Measurements from ENCODE around the gene PTPRN2.
A peak's percentile ranks its signal among the peaks of the same experiment; 100 is the strongest.

The PTPRN2 gene

GRCh38 chr7:157811946-157812345 is 775.7 kb downstream of the PTPRN2 start:
- Histone ChIP-seq H3K23ac (ENCODE audit: low read length) (no peak overlapping the region), H2BK15ac (replicated peaks; ENCODE audit: low read depth) (no peak overlapping the region), H3K27me3 (ENCODE audit: insufficient read depth, low read length, poor library complexity) (no peaks in the 10 kb centered on the region), H3K36me3 (ENCODE audit: control insufficient read depth, insufficient read depth, low read length) (no peaks in the 10 kb centered on the region), H4K5ac (ENCODE audit: low read length) (no peak overlapping the region), H3K4me3 (ENCODE audit: low read length) (no peak overlapping the region), H3K18ac (ENCODE audit: low read length) (no peak overlapping the region), H3K4ac (ENCODE audit: low read depth, low read length) (no peak overlapping the region), H3K27ac (ENCODE audit: low read depth, low read length) (no peak overlapping the region), H3K79me2 (ENCODE audit: control insufficient read depth, insufficient read depth, low read length) (no peaks in the 10 kb centered on the region), H3K9ac (ENCODE audit: low read length) (no peak overlapping the region), H3K56ac (ENCODE audit: low read length) (no peak overlapping the region), H2BK5ac (ENCODE audit: low read length) (no peak overlapping the region), H3K4me1 (ENCODE audit: control insufficient read depth, low read depth, low read length) (no peaks in the 10 kb centered on the region), H2AK5ac (ENCODE audit: low read length) (no peak overlapping the region), H3K4me2 (ENCODE audit: low read length) (no peak overlapping the region), H2BK120ac (ENCODE audit: low read depth, low read length) (no peak overlapping the region), H3K79me1 (ENCODE audit: low read length) (no peaks in the 10 kb centered on the region), H4K8ac (ENCODE audit: low read depth, low read length) (no peak overlapping the region)
- WGBS (ENCODE audit: extremely low coverage, insufficient coverage, low lambda C conversion rate), result no CpG with 5 or more reads among the region's 16 CpGs
- no peak for DNase-seq

DNA sequence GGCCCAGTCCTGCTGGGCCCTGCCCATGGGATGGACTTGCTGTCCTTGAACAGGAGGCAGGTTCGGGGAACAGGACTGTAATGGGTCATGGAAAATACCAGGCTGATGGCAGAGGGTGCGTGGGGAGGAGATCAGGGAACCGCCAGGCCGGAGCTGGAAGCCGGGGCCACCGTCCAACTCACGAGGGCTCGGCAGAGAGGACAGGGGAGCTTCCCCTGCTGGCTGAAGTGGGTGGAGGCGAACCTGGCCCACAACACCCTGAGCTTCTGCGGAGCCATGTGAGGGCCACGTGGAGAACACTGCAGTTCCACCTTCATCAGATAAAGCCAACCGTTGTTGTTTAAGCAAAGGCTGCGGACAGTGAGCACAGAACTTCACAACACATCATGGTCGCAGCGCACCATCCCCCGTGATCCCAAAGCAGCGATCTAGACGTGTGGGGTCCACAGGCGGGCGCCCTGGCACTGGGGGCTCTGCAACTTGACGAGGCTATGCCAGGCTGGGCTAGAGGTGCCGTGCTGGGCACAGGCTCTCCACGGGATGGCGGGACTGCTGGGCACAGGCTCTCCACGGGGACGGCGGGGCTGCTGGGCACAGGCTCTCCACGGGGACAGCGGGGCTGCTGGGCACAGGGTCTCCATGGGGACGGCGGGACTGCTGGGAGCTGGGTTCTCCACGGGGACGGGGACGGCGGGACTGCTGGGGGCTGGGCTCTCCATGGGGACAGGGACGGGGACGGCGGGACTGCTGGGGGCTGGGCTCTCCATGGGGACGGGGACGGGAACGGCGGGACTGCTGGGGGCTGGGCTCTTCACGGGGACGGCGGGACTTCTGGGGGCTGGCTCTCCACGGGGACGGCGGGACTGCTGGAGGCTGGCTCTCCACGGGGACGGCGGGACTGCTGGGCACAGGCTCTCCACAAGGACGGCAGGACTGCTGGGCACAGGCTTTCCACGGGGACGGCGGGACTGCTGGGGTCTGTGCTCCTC is 777.5 kb downstream of the PTPRN2 start:
- Histone ChIP-seq H2AK5ac (ENCODE audit: low read length) (no peak overlapping the region), H3K56ac (ENCODE audit: low read length) (no peak overlapping the region), H3K4ac (ENCODE audit: low read depth, low read length) (no peak overlapping the region), H3K27me3 (ENCODE audit: insufficient read depth, low read length, poor library complexity) (no peaks in the 10 kb centered on the region), H2BK5ac (ENCODE audit: low read length) (no peak overlapping the region), H3K27ac (ENCODE audit: low read depth, low read length) (no peak overlapping the region), H3K79me1 (ENCODE audit: low read length) (no peaks in the 10 kb centered on the region), H4K8ac (ENCODE audit: low read depth, low read length) (no peak overlapping the region), H3K4me3 (ENCODE audit: low read length) (no peak overlapping the region), H2BK120ac (ENCODE audit: low read depth, low read length) (no peak overlapping the region), H3K36me3 (ENCODE audit: control insufficient read depth, insufficient read depth, low read length) (no peaks in the 10 kb centered on the region), H3K4me2 (ENCODE audit: low read length) (no peak overlapping the region), H3K9ac (ENCODE audit: low read length) (no peak overlapping the region), H3K4me1 (ENCODE audit: control insufficient read depth, low read depth, low read length) (no peaks in the 10 kb centered on the region), H4K5ac (ENCODE audit: low read length) (no peak overlapping the region), H3K18ac (ENCODE audit: low read length) (no peak overlapping the region), H3K79me2 (ENCODE audit: control insufficient read depth, insufficient read depth, low read length) (no peaks in the 10 kb centered on the region), H3K23ac (ENCODE audit: low read length) (no peak overlapping the region), H2BK15ac (replicated peaks; ENCODE audit: low read depth) (no peak overlapping the region)
- DNase-seq, result no peak
- WGBS (ENCODE audit: extremely low coverage, insufficient coverage, low lambda C conversion rate), result no CpG with 5 or more reads among the region's 55 CpGs

DNA sequence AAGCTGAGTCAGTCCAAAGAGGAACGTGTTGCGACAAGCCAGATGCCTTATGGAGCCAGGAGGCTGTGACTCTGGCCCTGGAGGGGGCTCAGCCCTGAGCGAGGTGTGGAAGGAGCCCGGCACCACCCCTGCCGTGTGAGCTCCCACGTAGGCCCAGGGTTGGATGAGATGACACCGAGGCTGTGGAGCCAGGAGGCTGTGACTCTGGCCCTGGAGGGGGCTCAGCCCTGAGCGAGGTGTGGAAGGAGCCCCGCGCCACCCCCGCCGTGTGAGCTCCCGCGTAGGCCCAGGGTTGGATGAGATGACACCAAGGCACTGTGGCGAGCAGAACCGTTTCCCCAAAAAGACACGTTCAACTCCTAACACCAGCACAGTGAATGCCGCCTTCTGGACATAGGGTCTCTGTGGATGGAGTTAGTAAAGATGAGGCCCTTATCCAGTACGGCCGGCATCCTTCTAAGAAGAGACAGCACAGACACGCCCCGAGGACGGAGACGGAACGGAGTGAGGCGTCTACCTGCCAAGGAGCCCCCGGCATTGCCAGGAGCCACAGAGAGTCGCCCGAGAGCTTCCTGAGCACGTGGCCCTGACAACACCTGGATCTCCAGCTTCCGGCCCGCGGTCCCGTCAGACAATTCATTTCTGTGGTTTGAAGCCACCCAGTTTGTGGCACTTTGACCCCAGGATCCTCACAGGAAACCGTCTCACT is 778.3 kb downstream of the PTPRN2 start:
- H2BK120ac ChIP-seq (ENCODE audit: low read depth, low read length), result no peak overlapping the region
- no peak overlapping the region for H3K9ac ChIP-seq (ENCODE audit: low read length)
- H3K36me3 ChIP-seq (ENCODE audit: control insufficient read depth, insufficient read depth, low read length), result no peaks in the 10 kb centered on the region
- H3K56ac ChIP-seq (ENCODE audit: low read length), result no peak overlapping the region
- H3K27ac ChIP-seq (ENCODE audit: low read depth, low read length), result no peak overlapping the region
- no peak overlapping the region for H3K4ac ChIP-seq (ENCODE audit: low read depth, low read length)
- H3K4me3 ChIP-seq (ENCODE audit: low read length), result no peak overlapping the region
- no peaks in the 10 kb centered on the region for H3K4me1 ChIP-seq (ENCODE audit: control insufficient read depth, low read depth, low read length)
- H2BK5ac ChIP-seq (ENCODE audit: low read length), result no peak overlapping the region
- H3K4me2 ChIP-seq (ENCODE audit: low read length), result no peak overlapping the region
- no peak for DNase-seq
- H4K8ac ChIP-seq (ENCODE audit: low read depth, low read length), result no peak overlapping the region
- no peak overlapping the region for H2BK15ac ChIP-seq (replicated peaks; ENCODE audit: low read depth)
- no peaks in the 10 kb centered on the region for H3K27me3 ChIP-seq (ENCODE audit: insufficient read depth, low read length, poor library complexity)
- no peak overlapping the region for H4K5ac ChIP-seq (ENCODE audit: low read length)
- H3K23ac ChIP-seq (ENCODE audit: low read length), result no peak overlapping the region
- WGBS (ENCODE audit: extremely low coverage, insufficient coverage, low lambda C conversion rate), result no CpG with 5 or more reads among the region's 35 CpGs
- H2AK5ac ChIP-seq (ENCODE audit: low read length), result no peak overlapping the region
- H3K18ac ChIP-seq (ENCODE audit: low read length), result no peak overlapping the region
- H3K79me1 ChIP-seq (ENCODE audit: low read length), result no peaks in the 10 kb centered on the region
- H3K79me2 ChIP-seq (ENCODE audit: control insufficient read depth, insufficient read depth, low read length), result no peaks in the 10 kb centered on the region

GRCh38 chr7:157808042-157808441 is 779.6 kb downstream of the PTPRN2 start:
- Histone ChIP-seq H3K36me3 (ENCODE audit: control insufficient read depth, insufficient read depth, low read length) (no peaks in the 10 kb centered on the region), H3K27ac (ENCODE audit: low read depth, low read length) (no peak overlapping the region), H3K23ac (ENCODE audit: low read length) (no peak overlapping the region), H4K5ac (ENCODE audit: low read length) (no peak overlapping the region), H2BK5ac (ENCODE audit: low read length) (no peak overlapping the region), H3K56ac (ENCODE audit: low read length) (no peak overlapping the region), H3K79me2 (ENCODE audit: control insufficient read depth, insufficient read depth, low read length) (no peaks in the 10 kb centered on the region), H2BK15ac (replicated peaks; ENCODE audit: low read depth) (no peak overlapping the region), H3K4me3 (ENCODE audit: low read length) (no peak overlapping the region), H2AK5ac (ENCODE audit: low read length) (no peak overlapping the region), H3K18ac (ENCODE audit: low read length) (no peak overlapping the region), H4K8ac (ENCODE audit: low read depth, low read length) (no peak overlapping the region), H3K4me1 (ENCODE audit: control insufficient read depth, low read depth, low read length) (no peaks in the 10 kb centered on the region), H3K9ac (ENCODE audit: low read length) (no peak overlapping the region), H3K4me2 (ENCODE audit: low read length) (no peak overlapping the region), H3K4ac (ENCODE audit: low read depth, low read length) (no peak overlapping the region), H3K27me3 (ENCODE audit: insufficient read depth, low read length, poor library complexity) (no peaks in the 10 kb centered on the region), H3K79me1 (ENCODE audit: low read length) (no peaks in the 10 kb centered on the region), H2BK120ac (ENCODE audit: low read depth, low read length) (no peak overlapping the region)
- WGBS (ENCODE audit: extremely low coverage, insufficient coverage, low lambda C conversion rate), result no CpG with 5 or more reads among the region's 9 CpGs
- no peak for DNase-seq

DNA sequence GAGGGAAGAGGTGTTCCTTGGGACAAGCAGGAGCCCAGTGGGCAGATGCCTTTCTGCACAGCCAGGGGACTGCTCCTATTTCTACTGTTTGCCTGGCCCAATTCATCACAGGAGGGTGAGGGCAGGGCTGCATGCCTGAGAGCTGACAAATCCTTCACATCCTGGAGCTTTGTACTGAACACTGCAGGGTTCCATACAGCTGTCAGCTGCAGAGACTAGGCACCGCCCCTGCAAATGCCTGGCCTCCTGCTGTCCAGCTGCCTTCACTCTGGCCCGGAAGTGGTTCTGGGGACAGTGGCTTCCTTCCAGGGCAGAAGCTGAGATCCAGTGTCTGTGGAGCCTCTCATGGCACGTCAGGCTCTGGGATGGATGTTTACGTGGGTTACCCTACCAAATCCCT is 780.1 kb downstream of the PTPRN2 start:
- no peak overlapping the region for H4K5ac ChIP-seq (ENCODE audit: low read length)
- H3K4me2 ChIP-seq (ENCODE audit: low read length), result no peak overlapping the region
- no peak overlapping the region for H3K4me3 ChIP-seq (ENCODE audit: low read length)
- H3K56ac ChIP-seq (ENCODE audit: low read length), result no peak overlapping the region
- H2BK15ac ChIP-seq (replicated peaks; ENCODE audit: low read depth), result no peak overlapping the region
- H3K18ac ChIP-seq (ENCODE audit: low read length), result no peak overlapping the region
- no peaks in the 10 kb centered on the region for H3K36me3 ChIP-seq (ENCODE audit: control insufficient read depth, insufficient read depth, low read length)
- no peak overlapping the region for H2BK120ac ChIP-seq (ENCODE audit: low read depth, low read length)
- H3K27ac ChIP-seq (ENCODE audit: low read depth, low read length), result no peak overlapping the region
- H3K23ac ChIP-seq (ENCODE audit: low read length), result no peak overlapping the region
- H3K9ac ChIP-seq (ENCODE audit: low read length), result no peak overlapping the region
- no peaks in the 10 kb centered on the region for H3K4me1 ChIP-seq (ENCODE audit: control insufficient read depth, low read depth, low read length)
- H3K27me3 ChIP-seq (ENCODE audit: insufficient read depth, low read length, poor library complexity), result no peaks in the 10 kb centered on the region
- peak; percentile 86 for DNase-seq
- no CpG with 5 or more reads among the region's 4 CpGs for WGBS (ENCODE audit: extremely low coverage, insufficient coverage, low lambda C conversion rate)
- no peak overlapping the region for H2BK5ac ChIP-seq (ENCODE audit: low read length)
- H3K4ac ChIP-seq (ENCODE audit: low read depth, low read length), result no peak overlapping the region
- H2AK5ac ChIP-seq (ENCODE audit: low read length), result no peak overlapping the region
- no peaks in the 10 kb centered on the region for H3K79me2 ChIP-seq (ENCODE audit: control insufficient read depth, insufficient read depth, low read length)
- H4K8ac ChIP-seq (ENCODE audit: low read depth, low read length), result no peak overlapping the region
- no peaks in the 10 kb centered on the region for H3K79me1 ChIP-seq (ENCODE audit: low read length)
